Endothelial cell of umbilical vein (primary cell): Measurements from ENCODE around the gene TLCD5. TPM values are rescaled to one million over a fixed set of nuclear protein-coding genes. Genes with fewer than 3 reads are reported as not detected.

ENCODE experiments used
- BruUV-seq: library from RNA; stranded (reverse); fragments of 400-500 nt; replicated peaks from 2 replicates; lab custom pipeline; 2021; lab: Mats Ljungman, UMichigan
- CTCF ChIA-PET: fragments of 300-600, 350-600 bp; sonication (Branson Sonifier 250); formaldehyde crosslinking; loops from one replicate; lab custom pipeline; 2021; ENCODE audit warnings: antibody characterized with exemption, inconsistent platforms; lab: Charles Lee
- POLR2A ChIA-PET: fragments of 300-600, 350-600 bp; sonication (Branson Sonifier 250); formaldehyde crosslinking; loops from one replicate; lab custom pipeline; 2021; ENCODE audit warnings: antibody characterized with exemption, inconsistent platforms; lab: Charles Lee
- DNase-seq: peaks from one replicate; pipeline ENCODE4 v3.0.0-alpha.2; 2011; ENCODE audit warnings: low read depth, low spot score
- FAIRE-seq: peaks from 2 replicates; lab custom pipeline; 2011; peaks lifted over from hg19 to GRCh38; lab: Jason Lieb, UNC
- H2AFZ ChIP-seq: 2 replicates; pipeline ENCODE4 v1.6.0; 2012; ENCODE audit warnings: low read depth, low read length, control low read depth, inconsistent platforms
- H3K27ac ChIP-seq: 2 replicates; pipeline ENCODE4 v1.5.1; 2011; ENCODE audit warnings: low read depth, mild to moderate bottlenecking, control low read depth, low read length, moderate library complexity; ENCODE audit not compliant: insufficient read depth
- H3K27me3 ChIP-seq, 2 experiments: 2 replicates each; pipeline versions ENCODE4 v1.6.0 to v1.6.1; 2011; ENCODE audit warnings: low read length in 2 of 2, mixed read lengths in 1 of 2; ENCODE audit not compliant: control insufficient read depth in 2 of 2, insufficient read depth in 2 of 2
- H3K36me3 ChIP-seq, 2 experiments: 2 replicates in 1 of 2; 3 replicates in 1 of 2; pipeline ENCODE4 v1.5.1; 2011; ENCODE audit warnings: low read length in 2 of 2, mild to moderate bottlenecking in 1 of 2, moderate library complexity in 1 of 2; ENCODE audit not compliant: control insufficient read depth in 2 of 2, insufficient read depth in 2 of 2; ENCODE audit errors: extremely low read depth in 1 of 2
- H3K4me1 ChIP-seq: 3 replicates; pipeline ENCODE4 v1.5.1; 2011; ENCODE audit warnings: mild to moderate bottlenecking, low read length; ENCODE audit not compliant: control insufficient read depth, insufficient read depth; ENCODE audit errors: extremely low read depth
- H3K4me2 ChIP-seq: 2 replicates; pipeline ENCODE4 v1.6.1; 2011; ENCODE audit warnings: low read length, control low read depth, mixed read lengths; ENCODE audit not compliant: insufficient read depth
- H3K4me3 ChIP-seq, 3 experiments: fragments of 200-600 bp in 1 of 3; sonication (generic), shearing (Covaris generic) in 1 of 3; replicated peaks in 1 of 3; 2 replicates each; pipeline ENCODE4 v1.5.1; 2011 to 2016; ENCODE audit warnings: control low read depth in 3 of 3, low read length in 3 of 3, mild to moderate bottlenecking in 2 of 3, inconsistent platforms in 1 of 3, low read depth in 1 of 3, moderate library complexity in 1 of 3; ENCODE audit not compliant: insufficient read depth in 1 of 3
- H3K79me2 ChIP-seq: 2 replicates; pipeline ENCODE4 v1.6.0; 2012; ENCODE audit warnings: low read length, inconsistent platforms; ENCODE audit not compliant: control insufficient read depth, insufficient read depth
- H3K9ac ChIP-seq: replicated peaks from 2 replicates; pipeline ENCODE3; 2011; ENCODE audit warnings: low read length, control low read depth; ENCODE audit not compliant: insufficient read depth; ENCODE audit errors: extremely low read depth
- H3K9me1 ChIP-seq: replicated peaks from 3 replicates; pipeline ENCODE4 v1.6.0; 2011; ENCODE audit warnings: mild to moderate bottlenecking, low read length; ENCODE audit not compliant: control insufficient read depth, insufficient read depth; ENCODE audit errors: extremely low read depth
- H3K9me3 ChIP-seq: replicated peaks from 2 replicates; pipeline ENCODE4 v1.5.1; 2012; ENCODE audit warnings: low read length, inconsistent platforms; ENCODE audit not compliant: control insufficient read depth, insufficient read depth
- H4K20me1 ChIP-seq: replicated peaks from 2 replicates; pipeline ENCODE3; 2011; ENCODE audit warnings: mild to moderate bottlenecking, low read length; ENCODE audit not compliant: control insufficient read depth, insufficient read depth; ENCODE audit errors: extremely low read depth
- JUN ChIP-seq: IDR thresholded peaks from 2 replicates; pipeline ENCODE4 v1.6.1; 2011; ENCODE audit warnings: borderline replicate concordance, low read depth; ENCODE audit not compliant: insufficient read length, insufficient read depth
- POLR2A ChIP-seq: IDR thresholded peaks from 2 replicates; pipeline ENCODE4 v1.6.1; 2012; ENCODE audit warnings: low read depth, mild to moderate bottlenecking, control low read depth, low read length
- POLR2AphosphoS5 ChIP-seq: IDR thresholded peaks from 2 replicates; pipeline ENCODE4 v1.6.1; 2012; ENCODE audit warnings: low read depth, mild to moderate bottlenecking, control low read depth, low read length, moderate library complexity; ENCODE audit not compliant: insufficient read depth
- dilution Hi-C: fragments of 300-500 bp; cut with MboI; formaldehyde crosslinking; loops from one replicate; pipeline ENCODE4 v1.15.0; 2019; ENCODE audit warnings: low sequenced_read_pairs; ENCODE audit not compliant: extremely low pct_ligation_motif_present
- intact Hi-C: fragments of 100-400 bp; cut with micrococcal nuclease; formaldehyde crosslinking; loops from one replicate; pipeline ENCODE4 v1.10.0; 2022
- polyA plus RNA-seq, 4 experiments: library from polyadenylated mRNA; depleted of rRNA in 3 of 4; stranded (reverse) in 3 of 4; unstranded in 1 of 4; fragments of >200 nt; gene quantifications; 2 replicates each; pipeline versions ENCODE4 v1.2.1 to v1.2.3, GENCODE V29; 2011 to 2012; ENCODE audit warnings: missing spikeins in 1 of 4
- total RNA-seq: library from RNA; stranded (reverse); gene quantifications from 2 replicates; pipeline ENCODE4 v1.2.3, GENCODE V29; 2021
- TF ChIP-seq, protein P1 (sequence below), 2 donors: IDR thresholded peaks; 1 replicate in 1 of 2; 2 replicates in 1 of 2; pipeline ENCODE4 v1.5.1; 2011; ENCODE audit warnings: low read length in 2 of 2, mild to moderate bottlenecking in 2 of 2, moderate library complexity in 2 of 2, control low read depth in 1 of 2, inconsistent platforms in 1 of 2, low read depth in 1 of 2; ENCODE audit not compliant: insufficient read depth in 1 of 2; ENCODE audit errors: extremely low read depth in 1 of 2

TLCD5 gene
- total and polyA plus RNA-seq, 2 donors (not counting 3 experiments of a cell fraction or from before 2014, with no cell fraction given), result 6.3 to 9.7 TPM

DNA sequence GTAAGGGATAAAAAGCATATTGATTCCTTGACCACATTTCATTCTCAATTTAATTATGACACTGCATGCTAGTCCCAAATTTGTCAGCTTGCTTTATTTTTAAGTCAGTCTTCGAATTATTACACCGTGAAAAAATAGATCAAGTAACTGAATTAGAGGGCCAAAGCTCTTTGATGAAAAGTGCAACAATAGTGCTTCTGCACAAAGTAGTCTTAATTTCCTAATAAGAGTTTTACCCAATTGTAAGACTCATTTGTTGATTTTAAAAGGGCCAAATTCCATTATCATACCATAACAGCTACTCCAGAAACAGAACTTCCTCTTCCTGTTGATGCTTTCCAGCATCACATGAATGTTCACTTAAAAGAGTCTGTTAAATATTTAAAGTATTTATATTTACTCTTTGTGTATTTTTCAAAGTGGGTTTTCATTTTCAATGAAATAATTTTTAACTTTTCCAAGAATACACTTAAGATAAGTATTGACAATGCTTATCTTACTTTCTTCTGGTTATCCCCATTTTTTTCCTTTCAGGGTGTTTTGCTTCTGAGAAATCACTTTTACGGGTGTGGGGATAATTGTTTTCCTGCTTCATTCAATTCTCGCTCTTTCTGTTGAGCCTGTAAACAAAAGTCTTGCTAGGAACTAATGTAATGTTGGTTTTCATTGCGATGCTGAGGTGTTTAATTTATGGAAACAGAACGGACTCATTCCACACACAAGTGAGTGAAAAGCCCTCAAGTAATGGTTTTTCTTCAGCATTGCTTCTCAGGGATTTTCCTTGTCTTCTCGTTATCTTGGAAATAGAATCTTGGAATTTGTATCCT, 13.2 kb downstream of the TLCD5 start:
- H3K4me2 ChIP-seq, result peak overlapping the region; percentile 92
- H3K27me3 ChIP-seq, result no peaks in the 10 kb centered on the region
- dilution Hi-C loops, result no loop called here
- intact Hi-C loops, result loop anchor here (2.0 to 10.0 kb wide), 5 partner anchors 62 to 1856 kb away; partner anchors contain the start of gene SC5D
- peak overlapping the region; percentile 96 for H3K9ac ChIP-seq
- H3K9me3 ChIP-seq, result no peaks in the 10 kb centered on the region
- CTCF ChIA-PET, result interaction anchor here (0.8 to 4.5 kb wide), 7 partner anchors 12 to 110 kb away, joined by 3 to 16 read pairs (median 3); no protein-coding TSS in a partner anchor
- H3K79me2 ChIP-seq, result peaks cover 70% of the 10 kb centered on the region
- H3K4me3 ChIP-seq, result peak overlapping the region; percentile 31 to 98 (median 96)
- H3K27ac ChIP-seq, result peak overlapping the region; percentile 87
- TF ChIP-seq POLR2AphosphoS5 (no peak), JUN (peak; percentile 2), POLR2A (peak; percentile 20)
- TF ChIP-seq, protein P1, sequence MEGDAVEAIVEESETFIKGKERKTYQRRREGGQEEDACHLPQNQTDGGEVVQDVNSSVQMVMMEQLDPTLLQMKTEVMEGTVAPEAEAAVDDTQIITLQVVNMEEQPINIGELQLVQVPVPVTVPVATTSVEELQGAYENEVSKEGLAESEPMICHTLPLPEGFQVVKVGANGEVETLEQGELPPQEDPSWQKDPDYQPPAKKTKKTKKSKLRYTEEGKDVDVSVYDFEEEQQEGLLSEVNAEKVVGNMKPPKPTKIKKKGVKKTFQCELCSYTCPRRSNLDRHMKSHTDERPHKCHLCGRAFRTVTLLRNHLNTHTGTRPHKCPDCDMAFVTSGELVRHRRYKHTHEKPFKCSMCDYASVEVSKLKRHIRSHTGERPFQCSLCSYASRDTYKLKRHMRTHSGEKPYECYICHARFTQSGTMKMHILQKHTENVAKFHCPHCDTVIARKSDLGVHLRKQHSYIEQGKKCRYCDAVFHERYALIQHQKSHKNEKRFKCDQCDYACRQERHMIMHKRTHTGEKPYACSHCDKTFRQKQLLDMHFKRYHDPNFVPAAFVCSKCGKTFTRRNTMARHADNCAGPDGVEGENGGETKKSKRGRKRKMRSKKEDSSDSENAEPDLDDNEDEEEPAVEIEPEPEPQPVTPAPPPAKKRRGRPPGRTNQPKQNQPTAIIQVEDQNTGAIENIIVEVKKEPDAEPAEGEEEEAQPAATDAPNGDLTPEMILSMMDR (IDR thresholded peaks at IDR 0.05; ENCODE audit: extremely low read depth in 1 of 2, insufficient read depth in 1 of 2, low read depth in 1 of 2, low read length in 2 of 2), result no peak
- no peaks in the 10 kb centered on the region for H3K9me1 ChIP-seq
- peaks cover 47% of the 10 kb centered on the region for H3K4me1 ChIP-seq
- H3K36me3 ChIP-seq, result no peaks in the 10 kb centered on the region
- no TSS peak for BruUV-seq
- H4K20me1 ChIP-seq, result no peaks in the 10 kb centered on the region
- FAIRE-seq (no peak), DNase-seq (peak; percentile 73)
- no peak overlapping the region for H2AFZ ChIP-seq
- POLR2A ChIA-PET, result interaction anchor here (1.4 kb wide), 1 partner anchor 9 kb away, joined by 5 read pairs; no protein-coding TSS in a partner anchor
